SW 1271 (cell line): ENCODE results near the gene SLC25A26.
"Not testable (repeated sequence)": the region's sequence is repeated elsewhere in the genome, so short reads cannot be mapped to it uniquely, and the experiment has no call there.

Source experiments
- DNase-seq, 2 experiments: peaks; one replicate each; lab custom pipeline; 2025; lab: John Stamatoyannopoulos, UW

Gene SLC25A26

GRCh38 chr3:66411474-66411873, 190.7 kb downstream of the SLC25A26 start:
- DNase-seq: no peak

- no peak for DNase-seq
Measured at GRCh38 chr3:66411961-66412887, 191.4 kb downstream of the SLC25A26 start.

- DNase-seq: no peak
Measured at GRCh38 chr3:66413151-66413751, 192.4 kb downstream of the SLC25A26 start.

- no peak for DNase-seq
Measured at GRCh38 chr3:66414846-66415245, 194.0 kb downstream of the SLC25A26 start.

- DNase-seq: no peak
Measured at GRCh38 chr3:66415867-66416428, 195.1 kb downstream of the SLC25A26 start.

GRCh38 chr3:66416556-66417304, 195.9 kb downstream of the SLC25A26 start:
- DNase-seq: no peak

- no peak for DNase-seq
Measured at GRCh38 chr3:66418475-66418931, 197.7 kb downstream of the SLC25A26 start.

- DNase-seq: no peak
Measured at GRCh38 chr3:66419036-66419435, 198.2 kb downstream of the SLC25A26 start.

GRCh38 chr3:66421144-66421543, 200.3 kb downstream of the SLC25A26 start:
- not testable (repeated sequence) for DNase-seq

- DNase-seq: not testable (repeated sequence)
Measured at GRCh38 chr3:66421893-66422292, 201.1 kb downstream of the SLC25A26 start.

GRCh38 chr3:66423791-66424190, 203.0 kb downstream of the SLC25A26 start:
- DNase-seq: no peak

- no peak for DNase-seq
Measured at GRCh38 chr3:66425032-66425431, 204.2 kb downstream of the SLC25A26 start.

- DNase-seq: no peak
Measured at GRCh38 chr3:66425576-66426114, 204.8 kb downstream of the SLC25A26 start.

GRCh38 chr3:66426135-66426534, 205.3 kb downstream of the SLC25A26 start:
- no peak for DNase-seq

GRCh38 chr3:66427352-66427751, 206.6 kb downstream of the SLC25A26 start:
- no peak for DNase-seq

- no peak for DNase-seq
Measured at GRCh38 chr3:66427951-66428474, 207.2 kb downstream of the SLC25A26 start.
